SK-N-SH treated with all-trans-retinoic acid at 6 μM for 48 hours (cell line): ENCODE results near the gene EHHADH.
A peak's percentile ranks its signal among the peaks of the same experiment; 100 is the strongest.

Experiments
- ATAC-seq: fragments of 200-7000 bp; cut with Tn5 transposase; 3 replicates; pipeline ENCODE4 v1.9.1; 2020; ENCODE audit warnings: mild to moderate bottlenecking, moderate library complexity
- ARNTL ChIP-seq: fragments of 450-650 bp; formaldehyde crosslinking; IDR thresholded peaks from 2 replicates; pipeline ENCODE4 v1.5.0; 2020; ENCODE audit warnings: low read depth, mild to moderate bottlenecking, moderate library complexity, borderline replicate concordance
- BACH2 ChIP-seq: fragments of 250-450 bp; sonication (Bioruptor Pico); IDR thresholded peaks from 2 replicates; pipeline ENCODE4 v1.9.0; 2021; ENCODE audit warnings: mild to moderate bottlenecking, borderline replicate concordance
- CSDC2 ChIP-seq: fragments of 250-450 bp; sonication (Bioruptor Pico); IDR thresholded peaks from 2 replicates; pipeline ENCODE4 v1.5.0; 2020; ENCODE audit warnings: mild to moderate bottlenecking, moderate library complexity
- CSRNP3 ChIP-seq: fragments of 250-450 bp; sonication (Bioruptor Pico); IDR thresholded peaks from 2 replicates; pipeline ENCODE4 v1.5.1; 2021; ENCODE audit warnings: mild to moderate bottlenecking, moderate library complexity
- ESRRG ChIP-seq: fragments of 250-450 bp; sonication (Bioruptor Pico); IDR thresholded peaks from 2 replicates; pipeline ENCODE4 v1.6.1; 2021; ENCODE audit warnings: mild to moderate bottlenecking
- GLIS3 ChIP-seq: fragments of 250-450 bp; sonication (Bioruptor Pico); IDR thresholded peaks from 2 replicates; pipeline ENCODE4 v1.5.0; 2020; ENCODE audit warnings: mild to moderate bottlenecking, moderate library complexity
- ISL1 ChIP-seq: fragments of 250-450 bp; sonication (Bioruptor Pico); IDR thresholded peaks from 2 replicates; pipeline ENCODE4 v2.1.2; 2022; ENCODE audit warnings: mild to moderate bottlenecking, moderate library complexity
- OSR1 ChIP-seq: fragments of 250-450 bp; sonication (Bioruptor Pico); IDR thresholded peaks from 2 replicates; pipeline ENCODE4 v1.8.0; 2022; ENCODE audit warnings: moderate library complexity, mild to moderate bottlenecking, inconsistent platforms
- POU6F1 ChIP-seq: fragments of 250-450 bp; sonication (Bioruptor Pico); IDR thresholded peaks from 2 replicates; pipeline ENCODE4 v1.8.0; 2021; ENCODE audit warnings: low read depth, mild to moderate bottlenecking, moderate library complexity, borderline replicate concordance
- PPARA ChIP-seq: fragments of 250-450 bp; sonication (Bioruptor Pico); IDR thresholded peaks from 2 replicates; pipeline ENCODE4 v1.5.0; 2020; ENCODE audit warnings: mild to moderate bottlenecking, borderline replicate concordance
- RARB ChIP-seq: fragments of 250-450 bp; sonication (Bioruptor Pico); IDR thresholded peaks from 2 replicates; pipeline ENCODE4 v1.8.0; 2021; ENCODE audit warnings: mild to moderate bottlenecking, moderate library complexity
- SNAI2 ChIP-seq: fragments of 250-450 bp; sonication (Bioruptor Pico); IDR thresholded peaks from 2 replicates; pipeline ENCODE4 v1.5.0; 2020; ENCODE audit warnings: mild to moderate bottlenecking, moderate library complexity
- TCF4 ChIP-seq: fragments of 250-450 bp; sonication (Bioruptor Pico); IDR thresholded peaks from 2 replicates; pipeline ENCODE4 v1.8.0; 2021; ENCODE audit warnings: mild to moderate bottlenecking, moderate library complexity, borderline replicate concordance
- TOX ChIP-seq: fragments of 250-450 bp; sonication (Bioruptor Pico); IDR thresholded peaks from 2 replicates; pipeline ENCODE4 v1.8.0; 2021; ENCODE audit warnings: mild to moderate bottlenecking, moderate library complexity, borderline replicate concordance
- ZC3H10 ChIP-seq: fragments of 250-450 bp; sonication (Bioruptor Pico); IDR thresholded peaks from 2 replicates; pipeline ENCODE4 v1.5.1; 2021; ENCODE audit warnings: mild to moderate bottlenecking, moderate library complexity
- ZFP3 ChIP-seq: fragments of 250-450 bp; sonication (Bioruptor Pico); IDR thresholded peaks from 2 replicates; pipeline ENCODE4 v1.5.0; 2020; ENCODE audit warnings: mild to moderate bottlenecking, moderate library complexity
- ZFP30 ChIP-seq: fragments of 450-650 bp; formaldehyde crosslinking; IDR thresholded peaks from 2 replicates; pipeline ENCODE4 v1.5.0; 2022; ENCODE audit warnings: mild to moderate bottlenecking, moderate library complexity
- ZNF565 ChIP-seq: fragments of 450-650 bp; formaldehyde crosslinking; conservative IDR thresholded peaks from 2 replicates; pipeline ENCODE4 v1.5.0; 2020; ENCODE audit warnings: low read depth, mild to moderate bottlenecking, moderate library complexity
- ZNF70 ChIP-seq: fragments of 450-650 bp; formaldehyde crosslinking; IDR thresholded peaks from 2 replicates; pipeline ENCODE4 v1.5.0; 2020; ENCODE audit warnings: mild to moderate bottlenecking, moderate library complexity
- ZNF8 ChIP-seq: fragments of 450-650 bp; formaldehyde crosslinking; IDR thresholded peaks from 2 replicates; pipeline ENCODE4 v1.5.0; 2020; ENCODE audit warnings: mild to moderate bottlenecking, moderate library complexity
- TF ChIP-seq, protein P1 (sequence below): fragments of 250-450 bp; sonication (Bioruptor Pico); IDR thresholded peaks from 2 replicates; pipeline ENCODE4 v1.5.1; 2020; ENCODE audit warnings: low read depth, mild to moderate bottlenecking, moderate library complexity
- TF ChIP-seq, protein P2 (sequence below): fragments of 250-450 bp; sonication (Bioruptor Pico); IDR thresholded peaks from 2 replicates; pipeline ENCODE4 v1.8.0; 2020; ENCODE audit warnings: mild to moderate bottlenecking, moderate library complexity, borderline replicate concordance
- TF ChIP-seq, protein P3 (sequence below): fragments of 250-450 bp; sonication (Bioruptor Pico); IDR thresholded peaks from 2 replicates; pipeline ENCODE4 v1.5.0; 2020; ENCODE audit warnings: mild to moderate bottlenecking, moderate library complexity

The EHHADH gene

DNA sequence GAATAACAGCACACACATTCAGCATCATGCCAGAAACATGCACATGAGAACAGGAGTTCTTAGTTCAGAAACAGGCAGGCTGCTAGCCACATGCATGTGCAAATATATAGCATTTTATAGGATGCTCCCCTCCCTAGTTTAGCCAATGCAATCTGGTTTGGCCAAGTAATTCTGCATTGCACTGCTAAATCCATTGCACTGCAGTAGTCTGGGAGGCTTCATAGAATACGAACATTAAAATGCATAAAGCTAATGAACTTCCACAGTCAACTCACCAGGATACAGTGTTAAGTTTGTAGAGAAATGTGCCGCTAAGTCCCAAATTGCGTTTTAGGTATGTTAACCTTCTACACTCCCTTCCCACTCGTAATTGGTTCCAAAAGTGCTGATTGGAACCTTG is 41.8 kb downstream of the EHHADH start:
- ATAC-seq, result no peak
- no peak for TF ChIP-seq ZFP3 (CRISPR knock-in tag)
- no peak for TF ChIP-seq CSRNP3 (CRISPR knock-in tag)
- TF ChIP-seq POU6F1, result no peak
- no peak for TF ChIP-seq ZNF565
- TF ChIP-seq TCF4 (CRISPR knock-in tag), result no peak
- TF ChIP-seq, protein P1, sequence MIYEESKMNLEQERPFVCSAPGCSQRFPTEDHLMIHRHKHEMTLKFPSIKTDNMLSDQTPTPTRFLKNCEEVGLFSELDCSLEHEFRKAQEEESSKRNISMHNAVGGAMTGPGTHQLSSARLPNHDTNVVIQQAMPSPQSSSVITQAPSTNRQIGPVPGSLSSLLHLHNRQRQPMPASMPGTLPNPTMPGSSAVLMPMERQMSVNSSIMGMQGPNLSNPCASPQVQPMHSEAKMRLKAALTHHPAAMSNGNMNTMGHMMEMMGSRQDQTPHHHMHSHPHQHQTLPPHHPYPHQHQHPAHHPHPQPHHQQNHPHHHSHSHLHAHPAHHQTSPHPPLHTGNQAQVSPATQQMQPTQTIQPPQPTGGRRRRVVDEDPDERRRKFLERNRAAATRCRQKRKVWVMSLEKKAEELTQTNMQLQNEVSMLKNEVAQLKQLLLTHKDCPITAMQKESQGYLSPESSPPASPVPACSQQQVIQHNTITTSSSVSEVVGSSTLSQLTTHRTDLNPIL (CRISPR knock-in tag), result no peak
- TF ChIP-seq SNAI2 (CRISPR knock-in tag), result no peak
- no peak for TF ChIP-seq ZFP30 (CRISPR knock-in tag)
- no peak for TF ChIP-seq ESRRG (CRISPR knock-in tag)
- no peak for TF ChIP-seq ZC3H10
- no peak for TF ChIP-seq RARB
- no peak for TF ChIP-seq GLIS3
- no peak for TF ChIP-seq BACH2 (CRISPR knock-in tag)
- no peak for TF ChIP-seq CSDC2 (CRISPR knock-in tag)
- TF ChIP-seq TOX, result no peak
- TF ChIP-seq ARNTL (CRISPR knock-in tag), result no peak
- TF ChIP-seq, all 23 proteins: peak for 0

- TF ChIP-seq ISL1 (CRISPR knock-in tag) (0 out of 2 replicates have a peak, but pooled peaks have one; percentile 14), GLIS3 (no peak)
- peak; percentile 63 for ATAC-seq
Observed at GRCh38 chr3:185210621-185211142, 43.2 kb downstream of the EHHADH start.

DNA sequence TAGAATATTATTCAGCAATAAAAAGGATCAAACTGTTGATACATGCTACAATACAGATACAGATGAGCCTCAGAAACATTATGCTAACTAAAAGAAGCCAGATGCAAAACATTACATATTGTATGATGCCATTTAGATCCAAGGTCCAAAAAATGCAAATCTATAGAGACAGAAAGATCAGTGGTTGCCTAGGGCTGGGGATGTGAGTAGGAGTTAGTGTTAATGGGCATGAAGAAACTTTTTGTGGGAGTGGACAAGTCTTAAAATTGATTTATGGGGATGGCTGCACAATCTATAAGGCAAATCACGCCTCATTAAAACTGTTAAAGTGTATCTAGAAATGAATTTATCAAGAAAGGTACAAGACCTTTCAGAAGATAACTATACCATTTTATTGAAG is 45.0 kb downstream of the EHHADH start:
- no peak for ATAC-seq
- TF ChIP-seq TOX, result no peak
- TF ChIP-seq GLIS3, result no peak
- no peak for TF ChIP-seq OSR1 (CRISPR knock-in tag)
- no peak for TF ChIP-seq ESRRG (CRISPR knock-in tag)
- TF ChIP-seq, protein P2, sequence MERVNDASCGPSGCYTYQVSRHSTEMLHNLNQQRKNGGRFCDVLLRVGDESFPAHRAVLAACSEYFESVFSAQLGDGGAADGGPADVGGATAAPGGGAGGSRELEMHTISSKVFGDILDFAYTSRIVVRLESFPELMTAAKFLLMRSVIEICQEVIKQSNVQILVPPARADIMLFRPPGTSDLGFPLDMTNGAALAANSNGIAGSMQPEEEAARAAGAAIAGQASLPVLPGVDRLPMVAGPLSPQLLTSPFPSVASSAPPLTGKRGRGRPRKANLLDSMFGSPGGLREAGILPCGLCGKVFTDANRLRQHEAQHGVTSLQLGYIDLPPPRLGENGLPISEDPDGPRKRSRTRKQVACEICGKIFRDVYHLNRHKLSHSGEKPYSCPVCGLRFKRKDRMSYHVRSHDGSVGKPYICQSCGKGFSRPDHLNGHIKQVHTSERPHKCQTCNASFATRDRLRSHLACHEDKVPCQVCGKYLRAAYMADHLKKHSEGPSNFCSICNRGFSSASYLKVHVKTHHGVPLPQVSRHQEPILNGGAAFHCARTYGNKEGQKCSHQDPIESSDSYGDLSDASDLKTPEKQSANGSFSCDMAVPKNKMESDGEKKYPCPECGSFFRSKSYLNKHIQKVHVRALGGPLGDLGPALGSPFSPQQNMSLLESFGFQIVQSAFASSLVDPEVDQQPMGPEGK (CRISPR knock-in tag), result no peak
- TF ChIP-seq ZC3H10, result no peak
- no peak for TF ChIP-seq ZFP30 (CRISPR knock-in tag)
- no peak for TF ChIP-seq CSDC2 (CRISPR knock-in tag)
- TF ChIP-seq ZNF8 (CRISPR knock-in tag), result no peak
- TF ChIP-seq ZNF70 (CRISPR knock-in tag), result no peak
- TF ChIP-seq CSRNP3 (CRISPR knock-in tag), result no peak
- no peak for TF ChIP-seq SNAI2 (CRISPR knock-in tag)
- no peak for TF ChIP-seq POU6F1
- TF ChIP-seq PPARA (CRISPR knock-in tag), result no peak
- no peak for TF ChIP-seq BACH2 (CRISPR knock-in tag)
- TF ChIP-seq, protein P3, sequence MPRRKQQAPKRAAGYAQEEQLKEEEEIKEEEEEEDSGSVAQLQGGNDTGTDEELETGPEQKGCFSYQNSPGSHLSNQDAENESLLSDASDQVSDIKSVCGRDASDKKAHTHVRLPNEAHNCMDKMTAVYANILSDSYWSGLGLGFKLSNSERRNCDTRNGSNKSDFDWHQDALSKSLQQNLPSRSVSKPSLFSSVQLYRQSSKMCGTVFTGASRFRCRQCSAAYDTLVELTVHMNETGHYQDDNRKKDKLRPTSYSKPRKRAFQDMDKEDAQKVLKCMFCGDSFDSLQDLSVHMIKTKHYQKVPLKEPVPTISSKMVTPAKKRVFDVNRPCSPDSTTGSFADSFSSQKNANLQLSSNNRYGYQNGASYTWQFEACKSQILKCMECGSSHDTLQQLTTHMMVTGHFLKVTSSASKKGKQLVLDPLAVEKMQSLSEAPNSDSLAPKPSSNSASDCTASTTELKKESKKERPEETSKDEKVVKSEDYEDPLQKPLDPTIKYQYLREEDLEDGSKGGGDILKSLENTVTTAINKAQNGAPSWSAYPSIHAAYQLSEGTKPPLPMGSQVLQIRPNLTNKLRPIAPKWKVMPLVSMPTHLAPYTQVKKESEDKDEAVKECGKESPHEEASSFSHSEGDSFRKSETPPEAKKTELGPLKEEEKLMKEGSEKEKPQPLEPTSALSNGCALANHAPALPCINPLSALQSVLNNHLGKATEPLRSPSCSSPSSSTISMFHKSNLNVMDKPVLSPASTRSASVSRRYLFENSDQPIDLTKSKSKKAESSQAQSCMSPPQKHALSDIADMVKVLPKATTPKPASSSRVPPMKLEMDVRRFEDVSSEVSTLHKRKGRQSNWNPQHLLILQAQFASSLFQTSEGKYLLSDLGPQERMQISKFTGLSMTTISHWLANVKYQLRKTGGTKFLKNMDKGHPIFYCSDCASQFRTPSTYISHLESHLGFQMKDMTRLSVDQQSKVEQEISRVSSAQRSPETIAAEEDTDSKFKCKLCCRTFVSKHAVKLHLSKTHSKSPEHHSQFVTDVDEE, result no peak
